Activated naive CD4-positive, alpha-beta T cell treated with anti-CD3 and anti-CD28 coated beads, Interleukin-2, amount 50 U/mL, for 16 hours (primary cell): ENCODE data around the gene OR2M3.
"Not testable (repeated sequence)": the region's sequence is repeated elsewhere in the genome, so short reads cannot be mapped to it uniquely, and the experiment has no call there.

ENCODE experiments used
- DNase-seq: peaks from one replicate; pipeline ENCODE4 v3.0.0-alpha.2; 2020

The OR2M3 gene

GRCh38 chr1:248196965-248197364 lies at the start of gene OR2M3:
Gene OR2M3, plus strand, starts transcription at chr1:248197265. Its CDS starts 5,803 bp downstream, at chr1:248203068.
- no peak for DNase-seq

- no peak for DNase-seq
Measured at GRCh38 chr1:248152056-248152827, 44.8 kb upstream of the OR2M3 start.

DNA sequence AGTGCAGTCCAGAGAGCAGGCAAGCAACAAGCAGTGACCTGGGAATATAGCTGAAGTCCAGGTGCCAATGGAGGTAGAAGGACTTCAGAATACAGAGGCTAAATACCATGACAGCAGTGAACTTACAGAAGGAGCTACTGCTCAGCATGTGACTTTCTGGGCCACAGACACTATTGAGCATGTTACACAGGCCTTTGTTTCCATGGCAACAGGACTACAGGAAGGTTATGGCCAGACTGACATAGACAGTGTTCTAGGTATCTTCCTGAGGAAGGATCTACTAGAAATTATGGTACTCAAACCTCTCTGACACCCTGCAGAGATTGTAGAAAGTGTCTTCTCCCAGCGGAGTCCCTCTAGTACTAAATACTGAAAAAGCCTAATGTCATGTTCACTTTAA lies 41.1 kb upstream of the OR2M3 start:
- DNase-seq, result no peak

GRCh38 chr1:248158758-248159157 lies 38.3 kb upstream of the OR2M3 start:
- no peak for DNase-seq

- DNase-seq, result no peak
Measured at GRCh38 chr1:248164031-248164430, 33.0 kb upstream of the OR2M3 start.

DNA sequence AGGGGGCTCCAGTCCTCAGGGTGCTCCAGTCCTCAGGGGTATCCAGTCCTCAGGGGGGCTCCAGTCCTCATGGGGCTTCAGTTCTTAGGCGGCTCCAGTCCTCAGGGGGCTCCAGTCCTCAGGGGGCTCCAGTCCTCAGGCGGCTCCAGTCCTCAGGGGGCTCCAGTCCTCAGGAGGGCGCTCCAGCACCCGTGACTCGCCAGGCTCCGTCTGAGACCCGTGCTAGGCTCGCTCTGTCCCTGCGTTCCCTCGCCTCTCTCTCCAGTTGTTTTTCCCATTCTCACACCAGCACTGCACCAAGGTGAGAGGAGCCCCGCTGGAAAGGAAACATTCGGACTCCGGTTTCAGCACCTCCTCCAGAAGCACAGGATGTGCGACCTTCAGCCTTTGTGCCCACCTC lies 31.9 kb upstream of the OR2M3 start:
- no peak for DNase-seq

DNA sequence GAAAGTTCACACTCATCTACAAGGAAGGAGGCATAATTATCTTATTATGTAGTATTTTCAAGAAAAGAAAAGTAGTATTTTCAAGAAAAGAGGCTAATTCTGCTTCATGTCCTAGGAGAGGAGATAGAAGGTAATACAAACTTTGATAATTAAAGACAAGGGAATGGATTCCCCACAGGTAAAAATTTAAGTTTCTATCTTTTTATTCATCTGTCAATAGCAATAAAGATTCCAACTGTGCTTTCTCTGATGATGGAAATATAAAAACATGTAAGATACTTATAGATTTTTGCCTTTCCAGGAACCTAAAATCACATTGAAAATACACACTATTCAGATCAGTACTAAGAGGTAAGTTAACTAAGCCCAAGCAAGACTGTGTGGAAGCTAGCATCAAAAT lies 22.5 kb upstream of the OR2M3 start, which contains the start of gene OR2M2:
TSS of gene OR2M2 (plus strand) at position 301 of the 400 bp plus-strand sequence. CDS start 5,165 bp downstream, outside the sequence.
- DNase-seq, result no peak

DNA sequence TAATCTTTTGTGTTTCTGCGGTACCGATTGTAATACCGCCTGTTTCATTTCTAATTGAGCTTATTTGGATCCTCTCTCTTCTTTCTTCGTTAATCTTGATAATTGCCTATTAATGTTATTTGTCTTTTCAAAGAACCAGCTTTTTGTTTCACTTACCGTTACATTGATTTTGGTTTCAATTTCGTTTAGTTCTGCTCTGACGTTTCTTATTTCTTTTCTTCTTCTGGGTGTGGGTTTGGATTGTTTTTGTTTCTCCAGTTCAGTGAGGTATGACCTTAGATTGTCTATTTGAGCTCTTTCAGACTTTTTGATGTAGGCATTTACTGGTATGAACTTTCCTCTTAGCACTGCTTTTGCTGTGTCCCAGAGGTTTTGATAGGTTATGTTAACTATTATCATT lies 13.1 kb upstream of the OR2M3 start:
- no peak for DNase-seq

- no peak for DNase-seq
Measured at GRCh38 chr1:248187363-248187762, 9.7 kb upstream of the OR2M3 start.

DNA sequence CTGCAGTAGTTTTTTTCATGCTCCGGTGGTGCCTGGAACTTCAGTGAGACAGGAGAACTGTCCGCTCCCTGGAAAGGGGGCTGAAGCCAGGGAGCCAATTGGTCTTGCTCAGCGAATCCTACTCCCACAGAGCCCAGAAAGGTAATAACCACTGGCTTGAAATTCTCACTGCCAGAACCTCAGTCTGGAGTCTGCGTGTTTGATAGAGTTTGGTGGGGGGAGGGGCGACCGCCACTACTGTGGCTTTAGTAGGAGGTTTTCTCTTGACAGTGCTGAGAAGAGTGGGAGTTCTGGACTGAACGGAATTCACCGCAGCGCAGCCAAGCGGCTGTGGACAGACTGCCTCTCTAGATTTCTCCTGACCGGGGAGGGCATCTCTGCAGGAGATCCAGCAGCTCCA lies 8.0 kb upstream of the OR2M3 start:
- DNase-seq, result no peak

GRCh38 chr1:248194117-248194516 lies 2.9 kb upstream of the OR2M3 start:
- DNase-seq, result no peak

GRCh38 chr1:248215880-248216279 lies 18.8 kb downstream of the OR2M3 start:
- no peak for DNase-seq

DNA sequence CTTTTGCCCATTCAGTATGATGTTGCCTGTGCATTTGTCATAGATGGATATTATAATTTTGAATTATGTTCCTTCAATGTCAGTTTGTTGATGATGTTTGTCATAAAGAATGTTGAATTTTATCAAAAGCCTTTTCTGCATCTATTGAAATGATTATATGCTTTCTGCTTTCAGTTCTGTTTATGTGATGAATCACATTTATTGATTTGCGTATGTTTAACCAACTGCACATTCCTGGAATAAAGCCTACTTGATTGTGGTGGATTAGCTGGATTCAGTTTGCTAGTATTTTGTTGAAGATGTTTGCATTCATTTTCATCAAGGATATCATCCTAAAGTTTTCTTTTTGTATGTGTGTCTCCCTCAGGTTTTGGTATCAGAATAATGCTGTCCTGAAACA lies 28.5 kb downstream of the OR2M3 start:
- DNase-seq, result no peak

GRCh38 chr1:248229360-248229908 lies 32.4 kb downstream of the OR2M3 start:
- no peak for DNase-seq

DNA sequence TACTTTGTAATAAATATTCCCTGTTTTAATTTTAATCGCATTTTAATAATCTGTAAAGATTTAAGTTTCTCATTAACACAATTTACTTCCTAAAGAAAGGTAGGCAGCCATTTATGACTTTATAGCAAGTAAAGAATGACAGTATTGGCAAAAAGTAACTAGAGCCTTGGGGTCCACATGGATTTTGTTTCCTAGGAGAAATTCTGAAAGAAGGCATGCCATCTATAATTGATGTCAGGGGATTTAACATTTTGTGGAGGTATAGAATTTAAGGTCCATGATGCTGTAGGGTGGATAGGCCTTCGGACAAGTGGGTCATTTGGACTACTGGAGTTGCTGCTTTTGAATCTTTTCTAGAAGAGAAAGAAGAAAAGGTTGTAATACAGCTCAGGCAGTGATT lies 34.1 kb downstream of the OR2M3 start, which contains the start of gene OR2M4:
TSS of gene OR2M4 (plus strand) at position 301 of the 400 bp plus-strand sequence. CDS start 7,512 bp downstream, outside the sequence.
- DNase-seq, result no peak

DNA sequence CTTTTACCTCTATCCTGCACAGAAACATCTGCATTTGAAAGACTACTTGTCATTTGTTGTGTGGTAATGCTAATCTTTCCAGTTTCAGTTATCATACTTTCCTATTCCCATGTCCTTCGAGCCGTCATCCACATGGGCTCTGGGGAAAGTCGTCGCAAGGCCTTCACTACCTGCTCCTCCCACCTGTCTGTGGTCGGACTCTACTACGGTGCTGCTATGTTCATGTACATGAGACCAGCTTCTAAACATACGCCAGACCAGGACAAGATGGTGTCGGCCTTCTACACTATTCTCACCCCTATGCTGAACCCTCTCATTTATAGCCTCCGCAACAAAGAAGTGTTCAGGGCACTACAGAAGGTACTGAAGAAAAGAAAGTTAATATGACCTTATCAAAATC lies 42.4 kb downstream of the OR2M3 start:
- no peak for DNase-seq

DNA sequence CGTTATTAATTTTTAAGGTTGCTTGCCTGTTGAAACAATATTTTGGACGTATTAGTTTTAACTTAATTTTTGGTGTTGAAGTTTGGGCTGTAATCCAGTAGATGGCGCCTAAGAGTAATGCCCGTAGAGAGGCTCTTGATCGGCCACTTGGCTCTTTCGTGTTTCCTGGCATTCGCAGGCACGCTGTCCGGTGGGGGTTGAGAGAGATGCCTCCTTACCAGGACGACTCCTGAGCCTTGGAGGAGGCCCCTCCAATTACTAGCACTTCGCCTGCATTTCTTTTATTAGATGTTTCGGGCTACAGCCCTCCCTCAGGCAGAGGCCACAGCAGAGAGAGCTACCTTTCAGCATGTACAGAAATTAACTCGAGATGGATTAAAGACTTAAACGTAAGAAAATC lies 46.1 kb downstream of the OR2M3 start:
- no peak for DNase-seq

GRCh38 chr1:248259309-248259708 lies 62.2 kb downstream of the OR2M3 start:
- DNase-seq, result not testable (repeated sequence)
